Kidney glomerular epithelial cell (primary cell): ENCODE results near the gene CDCA5.
A peak's percentile ranks its signal among the peaks of the same experiment; 100 is the strongest.

Source experiments
- DNase-seq: peaks from one replicate; lab custom pipeline; 2025; lab: John Stamatoyannopoulos, UW

The CDCA5 gene

GRCh38 chr11:65071907-65072630 is 11.8 kb downstream of the CDCA5 start:
- no peak for DNase-seq

GRCh38 chr11:65069217-65069616 is 14.6 kb downstream of the CDCA5 start:
- peak; percentile 15 for DNase-seq

GRCh38 chr11:65067446-65067845 is 16.4 kb downstream of the CDCA5 start:
- no peak for DNase-seq

GRCh38 chr11:65066805-65067291 is 17.0 kb downstream of the CDCA5 start:
- no peak for DNase-seq

GRCh38 chr11:65066315-65066714 is 17.5 kb downstream of the CDCA5 start:
- DNase-seq: no peak

GRCh38 chr11:65065851-65066250 is 18.0 kb downstream of the CDCA5 start:
- DNase-seq: no peak

GRCh38 chr11:65064847-65065240 is 19.0 kb downstream of the CDCA5 start:
- no peak for DNase-seq

- no peak for DNase-seq
Measured at GRCh38 chr11:65063532-65063931, 20.3 kb downstream of the CDCA5 start.

- no peak for DNase-seq
Measured at GRCh38 chr11:65060913-65061408, 22.9 kb downstream of the CDCA5 start.

GRCh38 chr11:65059959-65060824 is 23.6 kb downstream of the CDCA5 start:
- DNase-seq: no peak

GRCh38 chr11:65059523-65059922 is 24.3 kb downstream of the CDCA5 start:
- DNase-seq: no peak

- DNase-seq: no peak
Measured at GRCh38 chr11:65058419-65059054, 25.3 kb downstream of the CDCA5 start, which contains the start of gene NAALADL1. NAALADL1 (minus strand) TSS chr11:65058553; CDS start chr11:65058521, 32 bp downstream.

- DNase-seq: no peak
Measured at GRCh38 chr11:65058012-65058411, 25.8 kb downstream of the CDCA5 start.

- no peak for DNase-seq
Measured at GRCh38 chr11:65057526-65057925, 26.3 kb downstream of the CDCA5 start.

GRCh38 chr11:65056999-65057398 is 26.8 kb downstream of the CDCA5 start:
- DNase-seq: no peak

- no peak for DNase-seq
Measured at GRCh38 chr11:65055538-65055937, 28.3 kb downstream of the CDCA5 start.

GRCh38 chr11:65053827-65054508 is 29.9 kb downstream of the CDCA5 start:
- no peak for DNase-seq

- DNase-seq: no peak
Measured at GRCh38 chr11:65051398-65051858, 32.4 kb downstream of the CDCA5 start.

- no peak for DNase-seq
Measured at GRCh38 chr11:65047581-65048422, 36.0 kb downstream of the CDCA5 start.

- no peak for DNase-seq
Measured at GRCh38 chr11:65045728-65046127, 38.1 kb downstream of the CDCA5 start.

- no peak for DNase-seq
Measured at GRCh38 chr11:65045061-65045460, 38.8 kb downstream of the CDCA5 start.
